ENCODE results near the gene ALOXE3.

ALOXE3 gene

GRCh38 chr17:8046929-8047768, 71.2 kb downstream of the ALOXE3 start:
- TF ChIP-seq, protein P1, sequence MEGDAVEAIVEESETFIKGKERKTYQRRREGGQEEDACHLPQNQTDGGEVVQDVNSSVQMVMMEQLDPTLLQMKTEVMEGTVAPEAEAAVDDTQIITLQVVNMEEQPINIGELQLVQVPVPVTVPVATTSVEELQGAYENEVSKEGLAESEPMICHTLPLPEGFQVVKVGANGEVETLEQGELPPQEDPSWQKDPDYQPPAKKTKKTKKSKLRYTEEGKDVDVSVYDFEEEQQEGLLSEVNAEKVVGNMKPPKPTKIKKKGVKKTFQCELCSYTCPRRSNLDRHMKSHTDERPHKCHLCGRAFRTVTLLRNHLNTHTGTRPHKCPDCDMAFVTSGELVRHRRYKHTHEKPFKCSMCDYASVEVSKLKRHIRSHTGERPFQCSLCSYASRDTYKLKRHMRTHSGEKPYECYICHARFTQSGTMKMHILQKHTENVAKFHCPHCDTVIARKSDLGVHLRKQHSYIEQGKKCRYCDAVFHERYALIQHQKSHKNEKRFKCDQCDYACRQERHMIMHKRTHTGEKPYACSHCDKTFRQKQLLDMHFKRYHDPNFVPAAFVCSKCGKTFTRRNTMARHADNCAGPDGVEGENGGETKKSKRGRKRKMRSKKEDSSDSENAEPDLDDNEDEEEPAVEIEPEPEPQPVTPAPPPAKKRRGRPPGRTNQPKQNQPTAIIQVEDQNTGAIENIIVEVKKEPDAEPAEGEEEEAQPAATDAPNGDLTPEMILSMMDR (IDR thresholded peaks at IDR 0.05; ENCODE audit: control insufficient read depth, extremely low read depth, insufficient read depth) = no peak
- H3K4me3 ChIP-seq (ENCODE audit: low read depth, low read length) = no peak overlapping the region
- DNase-seq (ENCODE audit: low read depth) = no peak

DNA sequence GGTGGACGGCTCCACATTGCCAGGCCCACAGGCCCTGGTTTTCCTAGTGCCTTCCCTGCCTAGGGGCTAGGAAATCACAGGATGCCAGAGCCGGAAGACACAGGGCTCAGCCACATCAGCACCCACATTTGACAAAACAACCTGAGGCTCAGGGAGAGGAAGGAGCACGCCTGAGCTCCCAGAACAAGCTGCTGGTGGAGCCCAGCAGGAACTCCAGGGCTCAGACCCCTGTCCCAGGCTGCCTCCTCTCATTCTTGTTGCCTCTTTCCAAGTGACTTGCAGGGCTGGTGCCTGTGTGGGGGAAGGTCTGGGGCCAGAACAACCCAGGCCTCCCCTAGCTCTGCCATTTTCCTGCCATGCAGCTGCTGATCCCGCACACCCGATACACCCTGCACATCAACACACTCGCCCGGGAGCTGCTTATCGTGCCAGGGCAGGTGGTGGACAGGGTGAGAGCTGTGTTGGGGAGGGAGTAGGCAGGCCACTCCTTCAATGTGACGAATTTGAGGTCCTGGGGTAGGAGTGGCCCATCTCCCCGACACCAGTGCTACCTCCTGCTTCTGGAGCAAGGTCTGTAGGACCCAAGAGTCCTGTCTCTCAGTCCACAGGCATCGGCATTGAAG, 71.9 kb downstream of the ALOXE3 start:
- H3K4me3 ChIP-seq (ENCODE audit: low read depth, low read length) = no peak overlapping the region
- TF ChIP-seq, protein P1 (IDR thresholded peaks at IDR 0.05; ENCODE audit: control insufficient read depth, extremely low read depth, insufficient read depth) = no peak
- DNase-seq (ENCODE audit: low read depth) = no peak

Data from LNCaP clone FGC (cell line).